ENCODE measurements around the gene LRG1.

GRCh38 chr19:4578552-4579248 lies 38.9 kb upstream of the LRG1 start:
- TF ChIP-seq CTCF (IDR thresholded peaks at IDR 0.05; ENCODE audit: poor library complexity, severe bottlenecking) (no peak), TAF1 (IDR thresholded peaks at IDR 0.05; ENCODE audit: low read depth) (no peak)

Measured in neural cell (in vitro differentiated cells).